Duodenal mucosa (tissue), 2 donors: ENCODE measurements around the gene EGFLAM.
"Not testable (repeated sequence)": the region's sequence is repeated elsewhere in the genome, so short reads cannot be mapped to it uniquely, and the experiment has no call there.

Experiments
- H3K27ac ChIP-seq: one replicate; pipeline ENCODE4 v1.7.0; 2013; ENCODE audit warnings: low read depth, low read length
- H3K27me3 ChIP-seq, 2 donors: one replicate each; pipeline ENCODE4 v1.7.0; 2013; ENCODE audit warnings: low read length in 2 of 2, control low read depth in 1 of 2; ENCODE audit not compliant: insufficient read depth in 2 of 2, control insufficient read depth in 1 of 2
- H3K36me3 ChIP-seq, 2 donors: one replicate each; pipeline ENCODE4 v1.7.0; 2013; ENCODE audit warnings: low read length in 2 of 2, control low read depth in 1 of 2; ENCODE audit not compliant: insufficient read depth in 2 of 2, control insufficient read depth in 1 of 2
- H3K4me1 ChIP-seq, 2 donors: one replicate each; pipeline ENCODE4 v1.7.0; 2013; ENCODE audit warnings: low read length in 2 of 2, control low read depth in 1 of 2; ENCODE audit not compliant: insufficient read depth in 2 of 2, control insufficient read depth in 1 of 2
- H3K4me3 ChIP-seq, 2 donors: one replicate each; pipeline ENCODE4 v1.7.0; 2013; ENCODE audit warnings: low read length in 2 of 2, low read depth in 1 of 2
- H3K9ac ChIP-seq, 2 donors: one replicate each; pipeline ENCODE4 v1.7.0; 2013; ENCODE audit warnings: low read length in 2 of 2, low read depth in 1 of 2
- H3K9me3 ChIP-seq, 2 donors: one replicate each; pipeline ENCODE4 v1.7.0; 2013; ENCODE audit warnings: low read length in 2 of 2, control low read depth in 1 of 2; ENCODE audit not compliant: control insufficient read depth in 1 of 2

The EGFLAM gene

GRCh38 chr5:38403877-38404635 lies 145.7 kb downstream of the EGFLAM start:
- no peaks in the 10 kb centered on the region for H3K9me3 ChIP-seq
- peaks cover 0 to 3% of the 10 kb centered on the region in 2 donors for H3K27me3 ChIP-seq
- H3K4me1 ChIP-seq: no peaks in the 10 kb centered on the region
- H3K27ac ChIP-seq: no peak overlapping the region
- H3K9ac ChIP-seq: no peak overlapping the region
- H3K36me3 ChIP-seq: no peaks in the 10 kb centered on the region
- no peak overlapping the region for H3K4me3 ChIP-seq

GRCh38 chr5:38404667-38405276 lies 146.4 kb downstream of the EGFLAM start:
- Histone ChIP-seq H3K36me3 (no peaks in the 10 kb centered on the region), H3K27ac (no peak overlapping the region), H3K4me3 (no peak overlapping the region), H3K9ac (no peak overlapping the region), H3K4me1 (no peaks in the 10 kb centered on the region), H3K27me3 (peaks cover 0 to 3% of the 10 kb centered on the region in 2 donors), H3K9me3 (no peaks in the 10 kb centered on the region)

DNA sequence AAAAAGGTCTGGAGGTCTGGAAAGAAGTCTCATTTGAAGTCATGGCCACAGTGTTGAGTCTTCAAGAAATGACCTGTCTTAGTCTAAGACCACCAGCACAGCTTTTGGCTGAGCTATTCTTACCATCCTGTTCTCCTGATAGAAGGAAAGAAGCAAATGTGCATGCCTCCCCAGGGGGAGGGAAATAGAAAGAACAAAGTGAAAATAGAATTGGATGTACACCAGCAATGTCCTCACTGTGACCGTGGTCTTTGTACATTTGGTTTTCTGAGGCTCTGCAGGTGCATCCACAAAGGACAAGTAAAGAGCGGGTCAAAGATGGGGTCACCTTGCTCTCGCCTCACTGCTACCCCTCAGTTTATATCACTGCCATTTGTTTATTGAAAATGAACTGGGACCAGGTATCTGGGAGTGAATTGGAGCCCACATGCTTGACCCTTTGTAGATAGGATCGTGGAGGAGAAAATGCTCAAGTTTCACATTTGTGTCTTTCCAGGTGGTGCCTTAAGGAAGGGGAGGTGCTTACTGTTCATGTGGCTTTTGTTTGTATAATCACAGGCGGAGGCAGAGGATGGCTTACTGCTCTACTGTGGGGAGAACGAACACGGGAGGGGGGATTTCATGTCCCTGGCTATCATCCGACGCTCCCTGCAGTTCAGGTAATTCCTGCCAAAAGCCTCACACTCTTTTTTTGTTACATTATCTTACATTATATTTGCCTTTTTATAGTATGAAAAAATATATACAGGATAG lies 150.3 kb downstream of the EGFLAM start:
- Histone ChIP-seq H3K27ac (no peak overlapping the region), H3K4me1 (no peaks in the 10 kb centered on the region), H3K9me3 (no peaks in the 10 kb centered on the region), H3K36me3 (no peaks in the 10 kb centered on the region), H3K9ac (no peak overlapping the region), H3K4me3 (no peak overlapping the region), H3K27me3 (peaks cover 0 to 3% of the 10 kb centered on the region in 2 donors)

DNA sequence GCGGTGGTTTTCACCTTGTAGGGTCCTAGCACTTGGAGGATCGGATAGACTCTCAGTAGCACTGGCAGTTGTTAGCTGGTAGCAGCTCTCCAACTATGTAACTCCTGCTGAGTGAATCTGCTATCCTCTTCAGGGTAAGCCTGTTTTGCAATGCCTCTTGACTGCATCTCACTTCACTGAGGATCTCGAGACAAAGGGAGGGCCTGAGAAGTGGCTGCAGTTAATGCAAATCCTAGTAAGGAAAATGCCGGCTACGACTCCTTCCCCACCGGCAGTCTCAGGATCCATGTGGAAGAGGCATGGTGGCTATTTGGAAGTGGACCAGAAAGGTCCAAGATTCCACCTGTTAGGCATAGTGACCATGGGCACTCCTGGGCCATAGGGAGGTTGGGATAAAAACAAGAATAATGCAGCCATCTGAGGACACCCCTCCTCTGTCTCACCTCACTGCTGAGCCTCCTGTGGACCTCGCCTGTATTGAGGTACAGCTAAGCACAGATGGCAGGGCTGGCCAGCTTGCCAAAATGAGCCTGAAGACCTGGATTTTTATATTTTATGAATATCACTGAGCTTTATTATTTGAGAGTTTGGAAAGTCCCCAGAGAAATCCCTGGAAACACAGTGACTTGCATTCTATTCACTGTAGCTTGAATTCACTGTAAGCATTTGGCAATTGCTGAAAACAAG lies 152.1 kb downstream of the EGFLAM start:
- H3K4me1 ChIP-seq: no peaks in the 10 kb centered on the region
- H3K27me3 ChIP-seq: peaks cover 0 to 3% of the 10 kb centered on the region in 2 donors
- H3K9me3 ChIP-seq: no peaks in the 10 kb centered on the region
- H3K27ac ChIP-seq: no peak overlapping the region
- H3K9ac ChIP-seq: no peak overlapping the region
- no peaks in the 10 kb centered on the region for H3K36me3 ChIP-seq
- no peak overlapping the region for H3K4me3 ChIP-seq

DNA sequence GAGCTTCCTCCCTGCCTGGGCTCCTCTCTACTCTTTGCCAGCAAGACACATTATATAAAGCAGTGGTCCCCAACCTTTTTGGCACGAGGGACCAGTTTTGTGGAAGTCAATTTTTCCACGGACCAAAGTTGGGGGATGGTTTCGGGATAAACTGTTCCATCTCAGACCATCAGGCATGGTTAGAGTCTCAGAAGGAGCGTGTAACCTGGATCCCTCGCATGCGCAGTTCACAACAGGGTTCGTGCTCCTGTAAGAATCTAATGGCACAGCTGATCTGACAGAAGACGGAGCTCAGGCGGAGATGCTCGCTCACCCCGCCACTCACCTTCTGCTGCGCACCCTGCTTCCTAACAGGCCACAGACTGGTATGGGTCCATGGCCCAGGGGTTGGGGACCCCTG lies 155.3 kb downstream of the EGFLAM start:
- H3K27ac ChIP-seq: no peak overlapping the region

GRCh38 chr5:38414348-38414747 lies 156.0 kb downstream of the EGFLAM start:
- H3K27ac ChIP-seq: no peak overlapping the region
- H3K27me3 ChIP-seq: no peaks in the 10 kb centered on the region
- no peaks in the 10 kb centered on the region for H3K4me1 ChIP-seq
- no peak overlapping the region for H3K4me3 ChIP-seq
- H3K36me3 ChIP-seq: no peaks in the 10 kb centered on the region
- no peaks in the 10 kb centered on the region for H3K9me3 ChIP-seq
- no peak overlapping the region for H3K9ac ChIP-seq

More for the DNA sequence above, 155.3 kb downstream of the EGFLAM start:
- H3K9ac ChIP-seq: no peak overlapping the region
- no peaks in the 10 kb centered on the region for H3K4me1 ChIP-seq
- H3K4me3 ChIP-seq: no peak overlapping the region
- no peaks in the 10 kb centered on the region for H3K27me3 ChIP-seq
- no peaks in the 10 kb centered on the region for H3K36me3 ChIP-seq
- H3K9me3 ChIP-seq: no peaks in the 10 kb centered on the region

DNA sequence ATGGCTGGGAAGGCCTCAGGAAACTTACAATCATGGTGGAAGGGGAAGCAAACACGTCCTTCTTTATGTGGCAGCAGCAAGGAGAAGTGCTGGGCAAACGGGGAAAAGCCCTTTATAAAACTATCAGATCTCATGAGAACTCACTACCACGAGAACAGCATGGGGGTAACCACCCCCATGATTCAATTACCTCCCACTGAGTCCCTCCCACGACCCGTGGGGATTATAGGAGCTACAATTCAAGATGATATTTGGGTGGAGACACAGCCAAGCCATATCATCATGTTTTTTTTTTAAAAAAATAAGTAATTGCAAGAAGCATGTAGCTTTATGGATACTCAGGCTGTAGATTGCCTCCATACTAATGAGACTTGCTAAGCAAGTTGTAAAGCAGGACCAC lies 157.4 kb downstream of the EGFLAM start:
- not testable (repeated sequence) for H3K36me3 ChIP-seq, H3K9ac ChIP-seq, H3K4me3 ChIP-seq, H3K27me3 ChIP-seq, H3K27ac ChIP-seq, H3K4me1 ChIP-seq, H3K9me3 ChIP-seq

DNA sequence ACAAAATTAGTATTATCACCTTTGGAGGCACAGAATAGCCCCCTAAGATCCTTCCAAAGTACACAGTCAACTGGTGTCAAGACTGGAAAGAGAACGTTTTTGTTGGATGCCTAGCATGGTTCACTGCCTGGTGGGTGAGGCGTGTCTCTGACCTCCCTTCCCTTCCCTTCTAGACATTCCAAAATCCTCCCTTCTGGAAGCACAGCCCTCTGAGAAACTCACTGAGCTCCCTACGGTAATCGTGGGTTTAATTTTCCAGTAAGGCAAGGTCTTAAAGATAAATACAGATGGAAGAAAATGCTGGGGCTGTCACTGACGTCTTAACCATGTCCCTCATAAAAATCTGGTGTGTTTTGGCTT lies 159.3 kb downstream of the EGFLAM start:
- Histone ChIP-seq H3K27ac (no peak overlapping the region), H3K4me3 (no peak overlapping the region), H3K9me3 (no peaks in the 10 kb centered on the region), H3K36me3 (no peaks in the 10 kb centered on the region), H3K27me3 (no peaks in the 10 kb centered on the region), H3K4me1 (no peaks in the 10 kb centered on the region), H3K9ac (no peak overlapping the region)

DNA sequence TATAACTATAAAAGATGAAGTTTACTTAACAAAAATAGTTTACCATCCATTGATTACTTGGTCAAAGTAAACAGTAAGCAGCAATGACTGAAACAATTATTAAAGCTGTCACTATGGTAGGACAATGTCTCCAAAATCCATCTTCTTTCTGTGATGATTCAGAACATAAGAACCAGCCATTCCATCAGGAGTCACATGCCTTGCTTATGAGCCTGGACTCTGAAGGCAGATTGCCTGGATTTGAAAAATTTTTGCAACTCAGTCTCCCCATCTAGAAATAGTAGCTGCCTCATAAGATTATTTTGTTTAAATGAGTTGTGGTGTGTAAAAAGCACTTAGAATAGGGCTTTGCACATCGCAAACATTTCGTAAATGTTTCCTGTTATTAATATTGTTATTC lies 161.9 kb downstream of the EGFLAM start:
- Histone ChIP-seq H3K9me3 (no peaks in the 10 kb centered on the region), H3K27ac (no peak overlapping the region), H3K9ac (no peak overlapping the region), H3K4me3 (no peak overlapping the region), H3K4me1 (no peaks in the 10 kb centered on the region), H3K27me3 (no peaks in the 10 kb centered on the region), H3K36me3 (no peaks in the 10 kb centered on the region)
